Measurements from ENCODE around the gene CARM1.

The CARM1 gene

GRCh38 chr19:10964903-10965302, 93.5 kb downstream of the CARM1 start:
- H3K27me3 ChIP-seq (ENCODE audit: control insufficient read depth, insufficient read depth, low read length) = no peaks in the 10 kb centered on the region
- H3K36me3 ChIP-seq (ENCODE audit: control insufficient read depth, insufficient read depth, low read length) = no peaks in the 10 kb centered on the region
- no peaks in the 10 kb centered on the region for H3K9me3 ChIP-seq (ENCODE audit: control insufficient read depth, low read length)
- no peak overlapping the region for H3K4me3 ChIP-seq (ENCODE audit: low read length)
- no peak overlapping the region for H3K9ac ChIP-seq (ENCODE audit: low read length)
- H3K4me1 ChIP-seq (ENCODE audit: control insufficient read depth, insufficient read depth, low read length) = peaks cover 32% of the 10 kb centered on the region

GRCh38 chr19:10965398-10965797, 94.0 kb downstream of the CARM1 start:
- Histone ChIP-seq H3K4me1 (ENCODE audit: control insufficient read depth, insufficient read depth, low read length) (peaks cover 33% of the 10 kb centered on the region), H3K4me3 (ENCODE audit: low read length) (no peak overlapping the region), H3K27me3 (ENCODE audit: control insufficient read depth, insufficient read depth, low read length) (no peaks in the 10 kb centered on the region), H3K9ac (ENCODE audit: low read length) (no peak overlapping the region), H3K9me3 (ENCODE audit: control insufficient read depth, low read length) (no peaks in the 10 kb centered on the region), H3K36me3 (ENCODE audit: control insufficient read depth, insufficient read depth, low read length) (no peaks in the 10 kb centered on the region)

- Histone ChIP-seq H3K9ac (ENCODE audit: low read length) (no peak overlapping the region), H3K9me3 (ENCODE audit: control insufficient read depth, low read length) (no peaks in the 10 kb centered on the region), H3K27me3 (ENCODE audit: control insufficient read depth, insufficient read depth, low read length) (no peaks in the 10 kb centered on the region), H3K4me3 (ENCODE audit: low read length) (no peak overlapping the region), H3K4me1 (ENCODE audit: control insufficient read depth, insufficient read depth, low read length) (peaks cover 30% of the 10 kb centered on the region), H3K36me3 (ENCODE audit: control insufficient read depth, insufficient read depth, low read length) (no peaks in the 10 kb centered on the region)
Observed at GRCh38 chr19:10966809-10967208, 95.5 kb downstream of the CARM1 start.

- Histone ChIP-seq H3K27me3 (ENCODE audit: control insufficient read depth, insufficient read depth, low read length) (no peaks in the 10 kb centered on the region), H3K4me3 (ENCODE audit: low read length) (no peak overlapping the region), H3K9ac (ENCODE audit: low read length) (no peak overlapping the region), H3K9me3 (ENCODE audit: control insufficient read depth, low read length) (no peaks in the 10 kb centered on the region), H3K4me1 (ENCODE audit: control insufficient read depth, insufficient read depth, low read length) (peaks cover 15% of the 10 kb centered on the region), H3K36me3 (ENCODE audit: control insufficient read depth, insufficient read depth, low read length) (no peaks in the 10 kb centered on the region)
Observed at GRCh38 chr19:10968527-10969135, 97.3 kb downstream of the CARM1 start.

- Histone ChIP-seq H3K4me3 (ENCODE audit: low read length) (no peak overlapping the region), H3K27me3 (ENCODE audit: control insufficient read depth, insufficient read depth, low read length) (no peaks in the 10 kb centered on the region), H3K36me3 (ENCODE audit: control insufficient read depth, insufficient read depth, low read length) (no peaks in the 10 kb centered on the region), H3K4me1 (ENCODE audit: control insufficient read depth, insufficient read depth, low read length) (peaks cover 25% of the 10 kb centered on the region), H3K9me3 (ENCODE audit: control insufficient read depth, low read length) (no peaks in the 10 kb centered on the region), H3K9ac (ENCODE audit: low read length) (no peak overlapping the region)
Observed at GRCh38 chr19:10971107-10971726, 99.9 kb downstream of the CARM1 start.
